Central memory CD8-positive, alpha-beta T cell (primary cell): ENCODE measurements around the gene SNX9.
A peak's percentile ranks its signal among the peaks of the same experiment; 100 is the strongest.

Source experiments
- ATAC-seq: fragments of 150-1000 bp; cut with Tn5 transposase; replicated peaks from 2 replicates; pipeline ENCODE4 v1.10.0; 2022; ENCODE audit warnings: mild to moderate bottlenecking, moderate FRiP score, moderate number of reproducible peaks; ENCODE audit not compliant: poor library complexity, severe bottlenecking; ENCODE audit errors: extremely low read depth
- DNase-seq, 2 donors: peaks; one replicate each; pipeline ENCODE4 v3.0.0; 2021; ENCODE audit warnings: low spot score in 2 of 2
- H3K27ac Mint-ChIP-seq: one replicate; pipeline ENCODE4 v1.8.0; 2022; ENCODE audit warnings: low read depth, mild to moderate bottlenecking, moderate library complexity, mixed read lengths
- H3K27me3 Mint-ChIP-seq: one replicate; pipeline ENCODE4 v1.8.0; 2022; ENCODE audit warnings: mixed read lengths
- H3K36me3 Mint-ChIP-seq: one replicate; pipeline ENCODE4 v1.8.0; 2022; ENCODE audit warnings: mild to moderate bottlenecking, moderate library complexity, mixed read lengths; ENCODE audit not compliant: insufficient read depth
- H3K4me1 Mint-ChIP-seq: one replicate; pipeline ENCODE4 v1.8.0; 2022; ENCODE audit warnings: mixed read lengths
- H3K4me3 Mint-ChIP-seq: one replicate; pipeline ENCODE4 v1.8.0; 2022; ENCODE audit warnings: mild to moderate bottlenecking, moderate library complexity, mixed read lengths
- H3K9me3 Mint-ChIP-seq: one replicate; pipeline ENCODE4 v1.8.0; 2022; ENCODE audit warnings: mixed read lengths

The SNX9 gene

GRCh38 chr6:157823001-157823527 lies at the start of gene SNX9:
Gene SNX9, plus strand, starts transcription at chr6:157823246. Its CDS starts 189 bp downstream, at chr6:157823435.
- peak; percentile 57 for ATAC-seq
- H3K4me1 Mint-ChIP-seq, result peaks cover 18% of the 10 kb centered on the region
- peaks cover 31% of the 10 kb centered on the region for H3K27me3 Mint-ChIP-seq

GRCh38 chr6:157773248-157773773 lies 49.7 kb upstream of the SNX9 start:
- ATAC-seq, result no peak
- H3K4me1 Mint-ChIP-seq, result peaks cover 8% of the 10 kb centered on the region
- no peak for DNase-seq
- H3K9me3 Mint-ChIP-seq, result no peaks in the 10 kb centered on the region
- peak overlapping the region; percentile 83 for H3K27ac Mint-ChIP-seq
- no peak overlapping the region for H3K4me3 Mint-ChIP-seq
- peaks cover 41% of the 10 kb centered on the region for H3K27me3 Mint-ChIP-seq
- H3K36me3 Mint-ChIP-seq, result no peaks in the 10 kb centered on the region

More at GRCh38 chr6:157823001-157823527, at the start of gene SNX9:
- H3K4me3 Mint-ChIP-seq, result peak within 1 kb of the TSS; percentile 87
- DNase-seq, result no peak
- no peaks in the 10 kb centered on the region for H3K9me3 Mint-ChIP-seq
- H3K36me3 Mint-ChIP-seq, result peaks cover 7% of the 10 kb centered on the region
- H3K27ac Mint-ChIP-seq, result peak within 1 kb of the TSS; percentile 87

- H3K4me3 Mint-ChIP-seq, result no peak overlapping the region
- DNase-seq (no peak), ATAC-seq (peak; percentile 72)
- H3K9me3 Mint-ChIP-seq, result no peaks in the 10 kb centered on the region
- H3K36me3 Mint-ChIP-seq, result no peaks in the 10 kb centered on the region
- peaks cover 8% of the 10 kb centered on the region for H3K4me1 Mint-ChIP-seq
- peaks cover 36% of the 10 kb centered on the region for H3K27me3 Mint-ChIP-seq
- H3K27ac Mint-ChIP-seq, result peak overlapping the region; percentile 83
Measured at GRCh38 chr6:157774153-157775135, 48.6 kb upstream of the SNX9 start.

GRCh38 chr6:157775376-157775775 lies 47.7 kb upstream of the SNX9 start:
- ATAC-seq (no peak), DNase-seq (no peak)
- Mint-ChIP-seq H3K9me3 (no peaks in the 10 kb centered on the region), H3K4me3 (no peak overlapping the region), H3K27me3 (peaks cover 30% of the 10 kb centered on the region), H3K27ac (no peak overlapping the region), H3K36me3 (no peaks in the 10 kb centered on the region), H3K4me1 (peaks cover 8% of the 10 kb centered on the region)

- H3K9me3 Mint-ChIP-seq, result no peaks in the 10 kb centered on the region
- DNase-seq, result no peak
Measured at GRCh38 chr6:157777344-157777743, 45.7 kb upstream of the SNX9 start.

GRCh38 chr6:157778719-157779118 lies 44.3 kb upstream of the SNX9 start:
- Mint-ChIP-seq H3K27me3 (peaks cover 26% of the 10 kb centered on the region), H3K27ac (no peak overlapping the region), H3K36me3 (no peaks in the 10 kb centered on the region), H3K4me1 (peaks cover 2% of the 10 kb centered on the region), H3K4me3 (no peak overlapping the region), H3K9me3 (no peaks in the 10 kb centered on the region)
- DNase-seq (no peak), ATAC-seq (no peak)

More at GRCh38 chr6:157777344-157777743, 45.7 kb upstream of the SNX9 start:
- no peak overlapping the region for H3K27ac Mint-ChIP-seq
- no peaks in the 10 kb centered on the region for H3K36me3 Mint-ChIP-seq
- peaks cover 8% of the 10 kb centered on the region for H3K4me1 Mint-ChIP-seq
- no peak for ATAC-seq
- H3K27me3 Mint-ChIP-seq, result peaks cover 27% of the 10 kb centered on the region
- H3K4me3 Mint-ChIP-seq, result no peak overlapping the region

- DNase-seq (no peak), ATAC-seq (no peak)
- Mint-ChIP-seq H3K9me3 (no peaks in the 10 kb centered on the region), H3K27me3 (peaks cover 28% of the 10 kb centered on the region), H3K27ac (no peak overlapping the region), H3K4me3 (no peak overlapping the region), H3K4me1 (no peaks in the 10 kb centered on the region), H3K36me3 (no peaks in the 10 kb centered on the region)
Measured at GRCh38 chr6:157779705-157780604, 43.1 kb upstream of the SNX9 start.

- ATAC-seq (no peak), DNase-seq (no peak)
- Mint-ChIP-seq H3K9me3 (no peaks in the 10 kb centered on the region), H3K27ac (no peak overlapping the region), H3K36me3 (no peaks in the 10 kb centered on the region), H3K4me3 (no peak overlapping the region), H3K4me1 (no peaks in the 10 kb centered on the region), H3K27me3 (peaks cover 51% of the 10 kb centered on the region)
Measured at GRCh38 chr6:157785636-157786035, 37.4 kb upstream of the SNX9 start.

GRCh38 chr6:157786221-157786620 lies 36.8 kb upstream of the SNX9 start:
- H3K27me3 Mint-ChIP-seq, result peaks cover 52% of the 10 kb centered on the region
- no peaks in the 10 kb centered on the region for H3K4me1 Mint-ChIP-seq
- no peak overlapping the region for H3K4me3 Mint-ChIP-seq
- H3K36me3 Mint-ChIP-seq, result no peaks in the 10 kb centered on the region
- ATAC-seq (no peak), DNase-seq (no peak)
- H3K27ac Mint-ChIP-seq, result no peak overlapping the region
- no peaks in the 10 kb centered on the region for H3K9me3 Mint-ChIP-seq

- peaks cover 56% of the 10 kb centered on the region for H3K27me3 Mint-ChIP-seq
- no peaks in the 10 kb centered on the region for H3K4me1 Mint-ChIP-seq
- H3K27ac Mint-ChIP-seq, result no peak overlapping the region
- DNase-seq (no peak), ATAC-seq (no peak)
- H3K36me3 Mint-ChIP-seq, result no peaks in the 10 kb centered on the region
- H3K9me3 Mint-ChIP-seq, result no peaks in the 10 kb centered on the region
- H3K4me3 Mint-ChIP-seq, result no peak overlapping the region
Measured at GRCh38 chr6:157787080-157787479, 36.0 kb upstream of the SNX9 start.

GRCh38 chr6:157788180-157788579 lies 34.9 kb upstream of the SNX9 start:
- Mint-ChIP-seq H3K27me3 (peaks cover 56% of the 10 kb centered on the region), H3K27ac (no peak overlapping the region), H3K4me1 (no peaks in the 10 kb centered on the region), H3K36me3 (no peaks in the 10 kb centered on the region), H3K4me3 (no peak overlapping the region), H3K9me3 (no peaks in the 10 kb centered on the region)
- no peak for DNase-seq
- ATAC-seq, result no peak

- Mint-ChIP-seq H3K4me3 (no peak overlapping the region), H3K36me3 (no peaks in the 10 kb centered on the region), H3K4me1 (no peaks in the 10 kb centered on the region), H3K27me3 (peaks cover 58% of the 10 kb centered on the region), H3K27ac (no peak overlapping the region), H3K9me3 (no peaks in the 10 kb centered on the region)
- no peak for ATAC-seq
- no peak for DNase-seq
Measured at GRCh38 chr6:157789297-157789696, 33.7 kb upstream of the SNX9 start.
